Left renal cortex interstitium (tissue), 4 donors: ENCODE measurements around the gene USH2A. TPM values are rescaled to one million over a fixed set of nuclear protein-coding genes. Genes with fewer than 3 reads are reported as not detected.

Source experiments
- DNase-seq, 4 donors: peaks; one replicate each; pipeline ENCODE4 v3.0.0-alpha.2; 2013; ENCODE audit warnings: low read depth in 4 of 4, low spot score in 2 of 4, missing footprints in 1 of 4
- polyA plus RNA-seq, 4 donors: library from polyadenylated mRNA; unstranded; fragments of 120-200 nt; gene quantifications; one replicate each; pipeline ENCODE4 v1.2.1, GENCODE V29; 2013; ENCODE audit not compliant: insufficient read length in 4 of 4

USH2A gene
- polyA plus RNA-seq, 4 donors, result 0.13 to 0.42 (median 0.37) TPM

DNA sequence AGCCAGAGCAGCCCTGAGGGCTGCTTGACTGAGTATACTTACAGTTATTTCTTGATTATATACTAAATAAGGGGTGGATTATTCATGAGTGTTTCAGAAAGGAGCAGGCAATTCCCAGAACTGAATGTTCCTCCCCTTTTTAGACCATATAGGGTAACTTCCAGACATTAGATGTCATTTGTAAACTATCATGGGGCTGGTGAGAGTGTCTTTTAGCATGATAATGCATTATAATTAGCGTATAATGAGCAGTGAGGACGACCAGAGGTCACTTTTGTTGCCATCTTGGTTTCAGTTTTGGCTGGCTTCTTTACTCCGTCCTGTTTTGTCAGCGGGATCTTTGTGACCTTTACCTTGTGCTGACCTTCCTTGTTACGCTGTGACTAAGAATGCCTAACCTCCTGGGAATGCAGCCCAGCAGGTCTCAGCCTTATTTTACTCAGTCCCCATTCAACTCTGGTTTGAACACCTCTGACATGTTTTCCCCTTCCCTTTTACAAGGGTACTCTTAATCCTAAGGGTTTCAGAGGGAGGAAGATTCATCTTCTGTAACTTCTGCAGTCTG is 840.0 kb downstream of the USH2A start:
- DNase-seq, result no peak

DNA sequence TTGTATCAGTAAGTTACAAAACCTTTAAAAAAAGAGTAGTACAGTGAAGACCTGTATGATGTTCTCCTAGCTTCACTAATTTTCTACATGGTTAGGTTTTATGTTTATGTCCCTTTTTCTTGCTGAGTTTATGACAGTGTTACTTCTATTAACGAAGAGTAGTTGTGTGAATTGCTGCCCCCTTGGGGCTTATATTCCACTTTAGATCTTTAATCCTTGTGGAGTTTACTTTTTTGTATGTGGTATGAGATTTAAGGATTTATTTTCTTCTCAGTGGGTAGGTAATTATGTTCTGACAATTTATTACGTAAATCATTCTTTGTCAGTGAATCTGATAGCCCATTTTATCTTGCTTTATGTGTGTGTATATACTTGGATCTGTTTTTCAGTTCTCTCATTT is 841.4 kb downstream of the USH2A start:
- DNase-seq, result no peak
